HG03045 (cell line): ENCODE measurements around the gene MXRA8.

Source experiments
- ATAC-seq: cut with Tn5 transposase; IDR thresholded peaks from one replicate; pipeline ENCODE4 v1.9.1; 2021; ENCODE audit warnings: mild to moderate bottlenecking, moderate library complexity; ENCODE audit not compliant: unreplicated experiment

Gene MXRA8

GRCh38 chr1:1352786-1353388 is 5.5 kb downstream of the MXRA8 start:
- ATAC-seq = no peak

- ATAC-seq = no peak
Observed at GRCh38 chr1:1351511-1352427, 6.6 kb downstream of the MXRA8 start.

GRCh38 chr1:1349256-1350012 is 8.9 kb downstream of the MXRA8 start, which contains the start of gene DVL1:
Gene DVL1, minus strand, starts transcription at chr1:1349418. Its CDS starts 353 bp downstream, at chr1:1349065.
- peak; percentile 63 for ATAC-seq

- peak; percentile 25 for ATAC-seq
Observed at GRCh38 chr1:1348420-1349255, 9.7 kb downstream of the MXRA8 start.

- no peak for ATAC-seq
Observed at GRCh38 chr1:1347663-1348419, 10.5 kb downstream of the MXRA8 start.

- ATAC-seq = no peak
Observed at GRCh38 chr1:1347026-1347595, 11.2 kb downstream of the MXRA8 start.

GRCh38 chr1:1346501-1346890 is 11.9 kb downstream of the MXRA8 start:
- no peak for ATAC-seq

GRCh38 chr1:1345860-1346500 is 12.4 kb downstream of the MXRA8 start:
- no peak for ATAC-seq

- no peak for ATAC-seq
Observed at GRCh38 chr1:1345384-1345783, 13.0 kb downstream of the MXRA8 start.

- no peak for ATAC-seq
Observed at GRCh38 chr1:1344655-1345361, 13.5 kb downstream of the MXRA8 start.

GRCh38 chr1:1343811-1344421 is 14.4 kb downstream of the MXRA8 start:
- no peak for ATAC-seq

GRCh38 chr1:1342584-1343115 is 15.7 kb downstream of the MXRA8 start:
- ATAC-seq = no peak

GRCh38 chr1:1342061-1342562 is 16.2 kb downstream of the MXRA8 start:
- no peak for ATAC-seq

GRCh38 chr1:1341549-1342021 is 16.8 kb downstream of the MXRA8 start:
- no peak for ATAC-seq

GRCh38 chr1:1340791-1341548 is 17.4 kb downstream of the MXRA8 start:
- ATAC-seq = no peak

- no peak for ATAC-seq
Observed at GRCh38 chr1:1340185-1340584, 18.2 kb downstream of the MXRA8 start.

GRCh38 chr1:1338278-1338677 is 20.1 kb downstream of the MXRA8 start:
- no peak for ATAC-seq
